ELF-1 (cell line): ENCODE results near the gene PIPOX.

Experiments
- DNase-seq: peaks from one replicate; pipeline ENCODE4 v3.0.0-alpha.2; 2016; ENCODE audit warnings: low read depth, low spot score

PIPOX gene

DNA sequence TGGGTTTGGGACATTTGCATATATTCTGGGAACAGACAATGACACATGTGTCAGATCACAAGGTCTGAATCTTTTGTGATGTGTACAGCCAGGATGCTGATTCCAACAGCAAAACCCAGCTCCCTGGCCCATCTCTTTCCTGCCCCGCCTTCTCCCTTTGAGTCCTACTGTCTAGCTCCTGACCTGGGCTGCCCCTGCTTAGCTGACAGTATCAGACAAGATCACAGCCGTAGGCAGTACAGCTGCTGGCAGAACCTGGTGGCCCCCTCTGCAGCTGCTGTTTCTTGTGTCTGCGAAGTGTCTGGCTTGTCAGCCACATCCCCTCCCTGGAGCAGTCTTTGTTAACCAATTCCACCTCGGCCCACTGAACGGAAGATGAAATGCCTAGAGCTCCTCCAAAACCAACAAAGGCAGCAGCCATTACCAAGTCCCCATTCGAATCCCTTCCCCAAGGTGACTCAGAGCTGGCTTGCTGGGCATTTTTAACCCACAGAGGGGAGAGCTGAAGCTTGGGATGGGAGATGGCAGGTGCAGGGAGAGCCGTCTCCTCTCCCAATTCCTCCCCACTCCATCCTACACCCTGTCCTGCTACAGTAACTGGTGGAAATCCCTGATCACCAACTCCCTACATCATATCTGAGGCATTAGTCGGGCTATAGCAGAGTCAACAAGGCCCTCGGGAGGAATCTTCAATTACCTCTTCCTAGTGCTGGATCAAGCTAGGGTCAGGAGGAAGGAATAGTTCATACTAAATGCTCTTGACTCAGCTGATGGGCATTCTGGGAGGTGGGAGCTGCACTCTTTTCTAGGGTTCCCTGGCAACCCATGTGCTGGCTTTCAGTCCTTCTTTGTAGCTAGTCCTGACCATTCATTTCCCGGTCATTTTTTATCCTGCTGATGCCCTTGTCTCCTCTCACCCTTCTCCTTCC lies 5.8 kb downstream of the PIPOX start:
- peak; percentile 97 for DNase-seq

DNA sequence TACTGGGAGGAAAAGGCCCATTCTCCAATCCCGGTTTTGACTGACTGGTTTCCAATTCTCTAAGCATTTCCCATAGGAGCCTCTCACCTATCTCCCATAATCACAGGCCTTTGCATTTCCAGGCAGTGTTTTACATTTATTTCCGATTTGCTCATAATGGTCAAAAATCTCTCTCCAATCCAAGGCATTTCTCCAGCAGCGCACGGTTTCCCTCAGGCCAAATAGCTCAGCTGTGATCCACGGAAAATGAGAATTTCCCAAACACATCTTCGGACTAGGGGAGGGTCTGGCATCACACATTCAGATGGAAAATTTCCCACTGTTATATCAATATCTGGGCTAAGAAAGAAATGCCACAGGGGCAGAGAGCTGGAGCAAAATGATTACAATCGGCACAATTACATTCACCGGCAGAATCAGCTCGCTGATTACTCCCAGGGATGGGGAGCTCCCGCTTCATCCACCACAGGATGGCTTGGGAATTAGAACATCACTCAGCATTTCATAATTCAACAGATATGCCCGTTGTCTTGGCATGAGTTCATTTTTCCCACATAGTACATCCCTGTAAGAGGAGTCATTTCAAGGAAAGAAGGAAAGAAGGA lies 6.7 kb downstream of the PIPOX start:
- no peak for DNase-seq

DNA sequence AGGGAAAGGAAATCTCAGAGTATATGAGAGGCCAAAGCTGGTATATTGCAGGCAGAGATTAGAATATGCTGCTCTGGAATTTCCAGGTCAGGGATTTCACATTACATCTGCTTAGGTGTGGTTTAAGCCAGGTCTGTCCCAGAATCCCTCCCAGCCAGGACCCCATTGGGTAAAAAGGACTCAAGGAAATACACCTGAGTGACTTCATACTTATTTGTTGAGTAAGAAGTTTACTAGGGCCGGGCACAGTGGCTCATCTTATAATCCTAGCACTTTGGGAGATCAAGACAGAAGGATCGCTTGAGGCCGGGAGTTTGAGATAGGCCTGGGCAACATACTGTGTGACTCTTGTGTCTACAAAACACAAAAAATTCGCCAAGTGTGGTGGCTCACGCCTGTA lies 7.2 kb downstream of the PIPOX start:
- no peak for DNase-seq

DNA sequence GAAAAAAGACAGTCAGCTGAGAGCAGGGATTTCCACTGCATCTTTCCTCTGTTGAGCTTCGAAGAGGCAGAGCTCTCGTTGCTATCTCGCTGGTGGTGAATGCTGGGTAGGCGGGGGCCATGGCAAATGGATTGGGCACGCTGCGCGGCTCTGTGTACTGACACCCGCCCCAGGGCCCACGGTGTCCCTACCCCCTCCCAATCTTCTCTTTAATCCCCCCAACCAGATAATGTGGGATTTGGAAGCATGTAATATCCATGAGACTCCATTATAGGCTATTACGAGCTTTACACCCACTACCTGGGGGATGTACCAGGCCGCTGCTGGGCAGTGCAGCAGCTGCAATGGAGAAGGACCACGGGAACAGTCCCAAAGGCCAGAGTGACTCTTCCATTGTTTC lies 8.3 kb downstream of the PIPOX start:
- DNase-seq = no peak

DNA sequence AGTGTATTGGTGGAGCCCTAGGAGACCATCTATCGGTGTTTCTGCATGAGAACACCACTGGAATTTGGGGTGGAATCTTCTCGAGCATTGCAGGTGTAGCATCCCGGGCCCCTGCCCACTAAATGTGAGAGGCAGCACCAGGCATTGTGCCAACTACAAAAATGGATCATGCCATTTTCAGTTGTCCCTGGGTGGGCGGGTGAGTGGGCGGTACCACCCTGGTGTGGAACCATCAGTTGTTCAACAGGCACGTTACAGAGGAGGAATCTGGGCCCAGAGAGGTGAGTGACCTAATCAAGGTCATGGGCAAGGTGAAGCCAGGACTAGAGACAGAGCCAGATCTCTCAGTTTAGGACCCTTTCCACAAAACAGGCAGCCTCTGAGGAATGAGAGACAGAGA lies 8.8 kb downstream of the PIPOX start:
- DNase-seq = no peak

DNA sequence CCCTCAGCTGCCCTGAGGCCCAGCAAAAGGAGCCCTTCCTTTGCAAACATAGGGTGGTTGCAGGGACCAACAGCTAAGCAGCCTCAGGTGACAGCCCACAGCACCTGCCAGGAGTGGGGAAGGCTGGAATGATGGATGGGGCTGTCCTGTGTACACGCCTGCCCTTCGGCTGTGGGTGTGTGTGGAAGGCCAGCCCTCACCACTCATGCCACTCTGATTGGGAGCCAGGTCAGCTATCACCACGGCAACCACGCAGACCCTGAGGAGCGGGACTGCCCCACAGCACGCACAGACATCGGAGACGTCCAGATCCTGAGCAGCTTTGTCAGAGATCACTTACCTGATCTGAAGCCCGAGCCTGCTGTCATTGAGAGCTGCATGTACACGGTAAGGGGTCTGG lies 11.9 kb downstream of the PIPOX start:
- DNase-seq = peak; percentile 79

DNA sequence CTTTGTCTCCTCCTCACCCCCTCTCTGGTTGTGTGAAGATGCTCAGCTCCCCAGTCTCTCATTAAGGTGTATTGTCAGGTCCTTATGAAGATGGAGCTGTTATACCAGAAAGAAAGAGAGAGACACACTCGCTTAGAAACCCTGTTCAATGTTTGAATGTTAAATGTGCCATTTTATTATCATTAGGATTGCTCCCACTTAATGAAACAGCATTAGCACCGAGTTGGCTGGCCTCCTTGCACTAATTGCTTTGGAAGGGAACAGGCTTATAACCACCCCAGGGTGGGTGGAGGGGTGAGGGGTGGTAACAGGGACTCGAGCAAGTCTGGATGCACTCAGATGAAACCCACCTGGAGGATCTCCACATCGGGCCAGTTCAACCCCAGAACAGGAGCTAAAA lies 14.4 kb downstream of the PIPOX start:
- no peak for DNase-seq

DNA sequence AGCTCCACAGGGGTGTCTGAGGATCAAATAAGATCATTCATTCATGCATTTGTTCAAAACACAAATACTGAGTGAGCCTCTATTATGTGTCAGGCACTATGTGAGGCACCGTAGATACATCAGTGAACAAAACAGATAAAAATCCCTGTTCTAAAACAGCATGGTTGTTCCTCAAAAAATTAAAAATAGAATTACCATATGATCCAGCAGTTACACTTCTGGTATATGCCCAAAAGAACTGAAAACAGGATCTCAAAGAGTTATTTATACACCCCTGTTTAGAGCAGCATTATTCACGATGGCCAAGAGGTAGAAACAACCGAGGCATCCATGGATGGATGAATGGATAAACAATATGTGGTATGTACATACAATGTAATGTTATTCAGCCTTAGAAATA lies 15.4 kb downstream of the PIPOX start:
- no peak for DNase-seq

DNA sequence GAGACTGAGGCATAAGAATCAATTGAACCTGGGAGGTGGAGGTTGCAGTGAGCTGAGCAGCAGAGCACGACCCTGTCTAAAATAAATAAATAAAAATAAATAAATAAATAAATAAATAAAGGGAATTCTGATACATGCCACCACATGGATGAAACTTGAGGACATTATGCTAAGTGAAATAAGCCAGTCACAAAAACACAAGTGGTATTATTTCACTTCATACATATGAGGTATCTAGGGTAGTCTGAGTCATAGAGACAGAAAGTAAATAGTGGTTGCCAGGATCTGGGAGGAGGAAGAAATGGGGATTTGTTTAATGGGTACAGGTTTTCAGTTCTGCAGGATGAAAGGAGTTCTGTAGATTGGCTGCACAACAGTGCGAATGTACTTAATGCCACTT lies 16.3 kb downstream of the PIPOX start:
- DNase-seq = no peak

DNA sequence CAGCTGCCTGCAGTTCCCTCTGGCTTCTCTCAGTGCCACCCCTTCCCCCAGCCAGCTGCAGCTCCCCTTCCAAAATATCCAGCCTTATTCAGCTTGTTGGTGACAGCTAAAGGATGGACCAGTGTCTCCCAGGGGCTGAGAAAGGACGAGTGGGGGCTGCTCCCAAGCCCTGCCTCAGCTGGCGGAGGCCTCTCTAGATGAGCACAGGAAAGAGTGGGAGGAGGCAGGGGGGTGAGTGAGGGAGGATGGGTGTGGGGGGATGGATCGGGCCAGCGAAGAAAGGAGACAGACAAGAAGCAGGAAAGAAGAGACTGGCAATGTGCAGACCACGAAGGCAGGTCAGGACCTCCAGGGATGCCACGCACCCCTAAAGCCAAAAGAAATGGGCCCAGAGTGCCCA lies 17.5 kb downstream of the PIPOX start:
- DNase-seq = no peak

DNA sequence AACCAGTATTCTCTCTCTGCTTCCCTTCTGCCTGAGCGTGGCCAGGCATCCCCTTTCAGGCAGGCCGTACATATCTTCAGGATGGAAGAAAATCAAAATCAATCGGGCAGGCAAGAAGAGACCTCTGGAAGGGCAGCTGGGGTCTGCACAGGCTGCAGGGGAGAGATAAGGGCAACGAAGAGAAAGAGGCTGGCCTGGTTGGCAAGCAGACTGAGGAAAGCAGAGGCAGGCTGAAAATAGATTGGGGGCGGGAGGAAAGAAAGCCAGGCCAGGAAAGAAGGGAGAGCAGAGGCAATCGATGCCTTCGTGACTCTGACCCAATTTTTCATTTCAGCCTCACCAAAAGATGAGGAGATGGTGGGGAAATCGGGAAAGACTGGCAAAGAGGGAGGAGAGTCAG lies 18.1 kb downstream of the PIPOX start:
- DNase-seq = no peak

DNA sequence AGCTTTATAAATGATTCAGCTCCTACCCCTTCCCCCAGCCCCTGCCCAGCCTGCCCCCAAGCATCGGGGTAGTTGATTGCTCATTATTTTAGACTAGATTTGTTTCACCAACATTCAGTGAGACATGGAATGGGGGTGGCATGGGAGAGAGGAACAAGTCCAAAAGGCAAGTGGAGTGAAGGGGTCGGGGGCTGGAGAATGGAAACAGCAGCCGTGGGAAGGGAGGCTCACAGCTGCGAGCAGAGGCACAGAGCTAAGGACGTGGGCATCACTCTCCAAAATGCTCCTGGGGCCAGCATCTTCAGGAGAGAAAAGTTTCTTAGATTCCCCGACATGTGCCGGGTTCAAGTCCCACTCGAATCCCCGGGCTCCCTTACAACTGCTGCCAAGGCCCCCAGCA lies 19.3 kb downstream of the PIPOX start:
- DNase-seq = no peak

DNA sequence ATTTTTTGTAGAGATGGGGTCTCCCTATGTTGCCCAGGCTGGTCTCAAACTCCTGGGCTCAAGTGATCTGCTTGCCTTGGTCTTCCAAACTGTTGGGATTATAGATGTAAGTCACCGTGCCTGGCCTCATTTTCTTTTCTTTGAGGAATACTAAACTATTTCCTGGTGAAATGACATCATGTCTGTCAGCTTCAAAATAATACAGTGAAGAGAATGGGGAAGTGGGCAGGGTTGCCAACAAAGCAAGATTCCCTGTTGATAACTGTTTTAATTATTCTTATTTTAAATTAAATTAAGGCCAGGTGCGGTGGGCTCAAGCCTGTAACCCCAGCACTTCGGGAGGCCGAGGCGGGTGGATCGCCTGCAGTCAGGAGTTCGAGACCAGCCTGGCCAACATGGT lies 21.1 kb downstream of the PIPOX start:
- no peak for DNase-seq

DNA sequence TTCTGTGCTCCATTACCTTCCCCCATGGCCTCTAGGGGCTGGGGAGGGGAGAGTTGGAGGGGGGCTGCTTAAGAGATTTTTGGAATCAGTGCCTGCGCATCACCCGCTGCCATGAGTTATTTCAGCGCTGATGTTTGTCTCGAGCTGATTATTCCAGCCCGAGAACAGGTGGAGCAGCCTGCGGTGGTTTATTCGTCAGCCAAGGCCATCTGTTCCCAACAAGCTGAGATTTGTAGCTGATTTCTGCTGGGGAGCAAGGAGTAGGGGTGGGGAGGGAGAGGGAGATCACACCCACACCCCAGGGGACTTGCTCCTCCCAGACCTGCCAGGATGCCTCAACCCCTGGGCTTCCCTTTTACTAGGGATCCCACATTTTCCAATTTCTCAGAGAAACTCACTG lies 23.1 kb downstream of the PIPOX start:
- no peak for DNase-seq

DNA sequence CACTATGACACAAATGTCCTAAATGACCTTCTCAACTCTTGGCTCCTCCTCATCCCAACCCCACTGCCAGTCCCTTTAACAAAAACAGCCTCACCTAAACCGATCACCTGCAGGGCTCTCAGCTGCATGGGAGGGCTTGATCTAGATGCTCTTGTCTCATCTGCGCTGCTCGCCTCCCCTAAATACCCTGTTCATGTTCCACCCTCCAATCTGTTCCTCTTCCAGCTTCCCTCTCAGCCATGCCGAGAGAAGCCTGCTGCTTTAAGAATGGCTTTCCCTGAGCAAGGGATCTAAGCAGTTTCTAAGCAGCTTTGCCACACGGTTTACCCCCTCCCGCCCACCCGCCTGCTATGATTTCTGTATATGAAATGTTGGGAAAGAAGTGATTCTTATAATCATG lies 23.7 kb downstream of the PIPOX start:
- DNase-seq = no peak

DNA sequence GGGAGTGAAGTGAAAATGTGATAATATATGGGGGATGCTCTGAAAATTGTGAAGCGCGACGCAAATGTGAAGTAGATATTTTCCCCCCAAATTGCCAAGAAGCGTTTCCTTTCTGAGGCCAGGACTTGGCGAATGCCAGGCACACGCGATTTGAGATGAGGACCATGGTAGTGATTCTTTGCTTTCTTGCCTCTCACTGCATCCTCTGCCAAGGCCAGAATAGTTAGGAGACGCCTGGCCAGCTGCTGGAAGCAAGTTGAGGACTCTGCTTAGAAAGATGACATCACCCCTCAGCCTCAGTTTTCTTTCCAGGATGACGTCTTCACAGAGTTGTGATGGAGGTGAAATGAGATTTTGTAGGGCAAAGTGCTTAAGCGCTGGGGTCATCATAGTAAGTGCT lies 25.9 kb downstream of the PIPOX start:
- DNase-seq = no peak

DNA sequence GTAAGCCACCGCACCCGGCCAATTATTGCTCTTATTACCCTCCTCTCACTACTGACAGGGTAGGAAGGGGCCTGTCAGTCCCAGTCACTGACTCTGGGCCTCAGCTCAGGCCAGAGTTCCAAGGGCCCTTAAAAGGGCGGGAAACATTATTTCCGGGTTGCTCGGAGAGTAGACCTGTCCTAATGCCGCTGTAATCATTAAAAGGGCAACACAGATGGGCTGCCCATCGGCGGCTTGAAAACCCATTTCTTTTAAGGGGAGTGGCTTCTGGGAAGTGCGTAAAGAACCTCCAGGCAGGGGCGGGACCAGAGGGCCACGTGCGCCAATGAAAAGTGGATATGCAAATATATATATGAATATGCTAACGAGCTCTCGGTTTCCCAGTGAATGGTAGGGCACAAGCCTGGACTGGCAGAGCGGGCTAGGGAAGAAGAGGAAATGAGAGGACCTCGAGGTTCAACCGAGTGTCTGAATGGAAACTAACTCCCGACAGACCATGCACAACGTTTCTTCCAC lies 26.6 kb downstream of the PIPOX start:
- DNase-seq = peak; percentile 77

DNA sequence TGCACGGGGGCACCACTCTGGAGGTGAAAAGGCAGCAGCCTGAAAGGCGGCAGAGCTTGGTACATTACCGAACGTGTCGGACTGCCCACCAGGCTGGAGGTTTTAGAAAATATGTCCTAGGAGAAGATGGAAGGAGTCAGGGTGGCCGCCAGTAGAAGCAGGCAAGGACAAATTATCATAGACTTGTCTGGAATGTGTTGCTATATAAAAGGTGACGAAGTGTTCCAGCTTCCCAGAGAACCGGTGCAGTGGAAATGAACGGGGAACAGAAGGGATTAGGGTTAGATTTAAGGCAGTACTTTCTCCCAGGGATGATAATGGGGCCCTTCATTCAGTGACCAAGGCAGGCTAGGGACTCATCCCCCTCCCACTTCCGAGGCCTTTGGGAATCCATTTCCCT lies 27.4 kb downstream of the PIPOX start:
- no peak for DNase-seq

DNA sequence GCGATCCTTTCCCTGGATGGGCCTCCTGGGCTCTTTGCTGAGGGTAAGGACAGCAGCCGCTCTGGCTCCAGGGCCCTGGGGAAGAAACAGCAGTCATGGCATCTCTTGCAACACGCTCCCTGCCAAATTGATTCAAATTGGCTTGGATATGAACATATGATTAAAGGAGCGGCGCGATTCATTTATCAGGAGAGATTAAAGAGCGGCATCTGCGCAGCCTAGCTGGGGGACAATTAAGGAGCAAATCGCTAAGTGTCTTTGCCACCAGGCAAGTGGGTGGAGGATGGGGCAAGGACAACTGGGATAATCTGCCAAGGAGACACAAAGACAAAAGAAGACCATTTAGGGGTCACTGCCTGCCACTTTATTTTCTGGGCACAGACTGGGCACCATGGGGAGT lies 27.8 kb downstream of the PIPOX start:
- no peak for DNase-seq

DNA sequence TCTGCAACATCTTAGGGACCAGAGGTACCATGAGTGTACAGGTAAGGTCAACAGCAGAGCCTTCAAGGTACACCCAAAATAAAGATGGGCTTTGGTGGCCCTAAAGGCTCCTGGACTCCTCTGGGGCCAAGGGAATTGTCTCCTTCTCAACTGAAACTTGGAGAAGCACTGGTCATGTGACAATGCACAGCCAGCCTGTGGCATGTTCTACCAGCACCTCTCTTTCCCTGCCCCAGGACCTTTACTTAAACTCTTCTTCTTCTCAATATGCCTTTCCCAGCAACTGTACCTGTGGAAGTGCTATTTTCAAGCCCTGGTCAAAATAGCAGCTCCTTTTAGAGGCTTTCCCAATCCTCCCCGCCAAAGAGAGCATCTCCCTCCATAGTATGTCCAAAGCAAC lies 28.4 kb downstream of the PIPOX start:
- DNase-seq = no peak

DNA sequence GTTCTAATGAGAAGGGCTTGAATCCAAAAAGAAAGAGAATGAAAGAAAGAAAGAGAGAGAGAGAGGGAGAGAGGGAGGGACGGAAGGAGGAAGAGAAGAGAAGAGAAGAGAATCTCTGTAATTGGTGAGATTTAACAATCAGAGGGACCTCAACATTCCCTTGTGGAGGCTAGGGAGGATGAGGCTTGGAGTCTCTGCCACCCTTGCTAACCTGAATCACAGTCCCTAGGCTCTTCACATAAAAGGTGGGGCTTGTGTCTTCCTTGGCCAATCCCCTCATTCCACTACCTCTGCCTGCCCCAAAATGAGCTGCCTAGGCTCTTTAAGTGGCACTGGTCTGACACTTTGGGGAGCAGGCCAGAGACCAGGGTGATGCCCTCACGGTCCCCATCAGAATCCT lies 30.1 kb downstream of the PIPOX start:
- no peak for DNase-seq

DNA sequence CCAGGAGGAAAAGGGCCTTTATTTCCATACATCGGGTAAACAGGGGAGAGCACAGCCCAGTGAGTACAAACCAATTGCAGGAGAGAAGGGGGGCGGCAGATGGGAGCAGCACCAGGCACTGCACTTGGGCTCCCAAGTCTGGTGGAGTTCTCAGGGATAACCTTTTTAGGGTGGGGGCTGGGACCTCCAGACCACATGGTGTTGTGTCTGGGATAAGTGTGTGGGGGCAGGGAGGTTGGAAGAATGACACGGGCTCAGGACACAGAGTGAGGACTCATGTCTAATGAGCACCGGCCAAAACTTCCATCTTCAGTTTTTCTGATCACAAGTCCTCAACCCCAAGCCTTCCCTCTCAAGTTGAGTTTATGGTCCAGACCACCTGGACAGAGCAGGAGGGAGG lies 30.6 kb downstream of the PIPOX start:
- no peak for DNase-seq

DNA sequence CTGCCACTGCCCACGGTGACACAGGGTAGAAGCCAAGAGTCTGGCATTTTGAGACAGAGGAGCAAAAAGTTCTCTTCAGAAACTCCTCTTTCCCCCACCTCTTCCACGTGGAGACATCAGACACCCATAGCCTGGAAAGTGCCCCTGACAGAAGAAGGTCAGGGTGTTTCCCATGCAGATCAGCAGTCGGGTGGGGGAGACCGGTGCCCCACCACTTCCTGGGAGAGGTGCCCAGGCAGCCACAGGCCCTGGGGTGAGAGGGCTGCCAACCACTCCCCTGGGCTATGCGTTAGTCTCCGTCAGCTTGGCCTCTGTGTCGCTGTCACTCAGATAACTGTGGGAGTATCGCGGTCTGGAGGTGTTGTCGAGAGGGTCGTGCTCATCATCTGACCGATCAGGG lies 31.5 kb downstream of the PIPOX start:
- no peak for DNase-seq
